ENCODE data around the gene NDUFA13. TPM values are rescaled to one million over a fixed set of nuclear protein-coding genes. Genes with fewer than 3 reads are reported as not detected.

The NDUFA13 gene
- total and polyA plus RNA-seq, 2 experiments from 2014 or later, result 119 to 843 TPM

DNA sequence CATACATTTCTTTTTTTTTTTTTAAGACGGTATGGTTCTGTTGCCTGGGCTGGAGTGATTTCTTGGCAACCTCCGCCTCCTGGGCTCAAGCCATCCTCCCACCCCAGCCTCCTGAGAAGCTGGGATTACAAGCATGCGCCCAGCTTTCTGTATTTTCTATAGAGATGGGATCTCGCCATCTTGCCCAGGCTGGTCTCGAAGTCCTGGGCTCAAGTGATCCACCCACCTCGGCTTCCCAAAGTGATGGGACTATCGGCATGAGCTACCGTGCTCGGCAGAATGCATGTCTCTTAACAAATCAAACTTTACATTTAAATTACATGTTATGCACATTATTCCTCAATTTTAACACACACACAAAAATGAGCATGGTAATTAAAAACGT lies 1.2 kb downstream of the NDUFA13 start:
- Histone ChIP-seq H3K4me1 (ENCODE audit: low read depth) (peaks cover 4% of the 10 kb centered on the region), H3K27me3 (no peaks in the 10 kb centered on the region), H3K27ac (no peak overlapping the region), H3K9me3 (ENCODE audit: low read depth) (no peaks in the 10 kb centered on the region), H3K36me3 (peaks cover 2% of the 10 kb centered on the region), H3K4me3 (peak overlapping the region; percentile 66)
- DNase-seq (ENCODE audit: low read depth in 1 of 2, low spot score in 1 of 2), result no peak
- TF ChIP-seq, protein P1, sequence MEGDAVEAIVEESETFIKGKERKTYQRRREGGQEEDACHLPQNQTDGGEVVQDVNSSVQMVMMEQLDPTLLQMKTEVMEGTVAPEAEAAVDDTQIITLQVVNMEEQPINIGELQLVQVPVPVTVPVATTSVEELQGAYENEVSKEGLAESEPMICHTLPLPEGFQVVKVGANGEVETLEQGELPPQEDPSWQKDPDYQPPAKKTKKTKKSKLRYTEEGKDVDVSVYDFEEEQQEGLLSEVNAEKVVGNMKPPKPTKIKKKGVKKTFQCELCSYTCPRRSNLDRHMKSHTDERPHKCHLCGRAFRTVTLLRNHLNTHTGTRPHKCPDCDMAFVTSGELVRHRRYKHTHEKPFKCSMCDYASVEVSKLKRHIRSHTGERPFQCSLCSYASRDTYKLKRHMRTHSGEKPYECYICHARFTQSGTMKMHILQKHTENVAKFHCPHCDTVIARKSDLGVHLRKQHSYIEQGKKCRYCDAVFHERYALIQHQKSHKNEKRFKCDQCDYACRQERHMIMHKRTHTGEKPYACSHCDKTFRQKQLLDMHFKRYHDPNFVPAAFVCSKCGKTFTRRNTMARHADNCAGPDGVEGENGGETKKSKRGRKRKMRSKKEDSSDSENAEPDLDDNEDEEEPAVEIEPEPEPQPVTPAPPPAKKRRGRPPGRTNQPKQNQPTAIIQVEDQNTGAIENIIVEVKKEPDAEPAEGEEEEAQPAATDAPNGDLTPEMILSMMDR (IDR thresholded peaks at IDR 0.05; ENCODE audit: low read depth, low read length), result no peak

DNA sequence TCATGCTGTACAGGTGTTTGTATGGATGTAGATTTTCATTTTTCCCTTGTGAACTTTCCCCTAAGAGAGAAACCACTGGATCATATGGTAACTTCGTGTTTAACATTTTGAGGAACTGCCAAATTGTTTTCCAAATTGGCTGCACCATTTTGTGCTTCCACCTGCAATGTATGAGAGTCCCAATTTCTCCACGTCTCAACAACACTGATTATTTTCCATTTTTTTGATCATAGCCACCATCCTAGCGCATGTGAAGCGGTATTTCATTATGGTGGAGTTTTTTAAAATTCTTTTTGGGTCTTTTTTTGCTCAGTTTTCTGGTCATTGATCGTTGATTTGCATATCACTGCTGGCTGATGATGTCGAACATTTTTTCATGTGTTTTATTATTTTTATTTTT lies 5.0 kb downstream of the NDUFA13 start:
- Histone ChIP-seq H3K36me3 (peaks cover 2% of the 10 kb centered on the region), H3K4me1 (ENCODE audit: low read depth) (peaks cover 10% of the 10 kb centered on the region), H3K27me3 (no peaks in the 10 kb centered on the region), H3K9me3 (ENCODE audit: low read depth) (no peaks in the 10 kb centered on the region), H3K27ac (no peak overlapping the region), H3K4me3 (no peak overlapping the region)
- TF ChIP-seq, protein P1 (IDR thresholded peaks at IDR 0.05; ENCODE audit: low read depth, low read length), result no peak
- no peak for DNase-seq (ENCODE audit: low read depth in 1 of 2, low spot score in 1 of 2)

DNA sequence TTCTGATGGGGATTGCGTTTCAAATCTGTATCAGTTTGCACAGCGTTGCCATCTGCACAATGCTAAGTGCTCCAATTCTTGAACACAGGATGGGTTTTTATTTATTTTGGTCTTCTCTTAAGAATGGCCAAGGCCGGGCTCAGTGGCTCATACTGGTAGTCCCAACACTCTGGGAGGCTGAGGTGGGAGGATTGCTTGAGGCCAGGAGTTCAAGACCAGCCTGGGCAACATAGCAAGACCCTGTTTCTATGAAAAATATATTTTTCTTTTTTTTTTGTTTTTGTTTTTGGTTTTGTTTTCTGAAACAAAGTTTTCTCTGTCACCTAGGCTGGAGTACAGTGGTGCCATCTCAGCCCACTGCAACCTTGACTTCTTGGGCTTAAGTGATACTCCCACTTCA lies 7.2 kb downstream of the NDUFA13 start:
- Histone ChIP-seq H3K4me1 (ENCODE audit: low read depth) (peaks cover 11% of the 10 kb centered on the region), H3K27me3 (no peaks in the 10 kb centered on the region), H3K9me3 (ENCODE audit: low read depth) (no peaks in the 10 kb centered on the region), H3K36me3 (peaks cover 5% of the 10 kb centered on the region), H3K27ac (no peak overlapping the region), H3K4me3 (no peak overlapping the region)
- TF ChIP-seq, protein P1 (IDR thresholded peaks at IDR 0.05; ENCODE audit: low read depth, low read length), result no peak
- no peak for DNase-seq (ENCODE audit: low read depth in 1 of 2, low spot score in 1 of 2)

DNA sequence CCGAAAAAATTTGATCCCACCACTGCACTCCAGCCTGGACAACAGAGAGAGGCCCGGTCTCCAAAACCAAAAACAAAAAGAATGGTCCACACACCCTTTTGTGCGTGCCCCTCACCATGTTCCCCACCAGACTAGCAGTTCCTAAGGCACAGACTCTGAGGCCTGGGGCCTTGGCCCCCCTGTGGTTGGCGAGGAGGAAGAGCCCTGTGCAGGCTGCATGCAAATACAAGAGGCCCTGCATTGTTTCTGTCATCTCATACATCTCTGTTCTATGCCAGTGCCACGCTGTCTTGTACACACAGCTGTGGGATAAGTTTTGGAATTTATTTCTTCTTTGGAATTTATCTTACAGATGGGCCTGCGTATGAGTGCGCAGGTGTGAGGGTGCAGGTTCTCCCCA lies 8.0 kb downstream of the NDUFA13 start:
- Histone ChIP-seq H3K27me3 (no peaks in the 10 kb centered on the region), H3K4me1 (ENCODE audit: low read depth) (peaks cover 11% of the 10 kb centered on the region), H3K9me3 (ENCODE audit: low read depth) (no peaks in the 10 kb centered on the region), H3K36me3 (peaks cover 5% of the 10 kb centered on the region), H3K4me3 (no peak overlapping the region), H3K27ac (no peak overlapping the region)
- TF ChIP-seq, protein P1 (IDR thresholded peaks at IDR 0.05; ENCODE audit: low read depth, low read length), result no peak
- no peak for DNase-seq (ENCODE audit: low read depth in 1 of 2, low spot score in 1 of 2)

DNA sequence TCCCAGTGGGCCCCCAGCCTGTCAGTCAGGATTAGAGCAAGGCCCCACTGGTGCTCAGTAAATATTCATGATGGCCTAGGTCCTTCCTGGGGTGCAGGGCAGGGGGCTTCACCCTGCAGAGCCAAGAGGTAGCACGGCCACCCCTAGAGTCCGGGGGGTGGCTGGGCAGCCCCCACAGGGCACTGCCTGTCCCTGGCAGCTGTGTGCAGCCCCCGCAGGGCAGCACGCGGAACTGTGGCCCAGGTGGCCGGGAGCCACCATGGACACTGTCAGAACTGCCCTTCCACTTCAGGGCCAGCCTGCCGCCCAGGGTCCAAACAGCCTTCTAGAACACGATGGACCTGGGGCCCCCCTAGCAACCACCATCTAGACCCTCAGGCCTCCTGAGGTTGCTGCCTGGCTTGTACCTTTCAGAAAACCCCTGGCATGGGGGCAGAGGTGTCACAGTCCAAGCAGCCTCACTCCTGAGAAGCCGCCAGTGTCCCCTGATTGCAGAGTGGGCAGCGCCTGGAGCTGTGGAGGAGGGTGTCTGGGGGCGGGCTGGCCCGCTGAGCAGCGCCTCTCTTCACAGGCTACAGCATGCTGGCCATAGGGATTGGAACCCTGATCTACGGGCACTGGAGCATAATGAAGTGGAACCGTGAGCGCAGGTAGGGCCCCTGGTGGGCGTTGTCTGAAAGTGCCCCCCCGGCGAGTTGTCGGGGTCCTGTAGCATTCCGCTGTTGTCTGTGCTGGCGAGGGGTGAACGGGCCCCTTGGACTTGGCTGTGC lies 9.8 kb downstream of the NDUFA13 start:
- no peak for DNase-seq (ENCODE audit: low read depth in 1 of 2, low spot score in 1 of 2)
- peaks cover 3% of the 10 kb centered on the region for H3K36me3 ChIP-seq
- H3K4me1 ChIP-seq (ENCODE audit: low read depth), result peaks cover 11% of the 10 kb centered on the region
- H3K9me3 ChIP-seq (ENCODE audit: low read depth), result no peaks in the 10 kb centered on the region
- no peaks in the 10 kb centered on the region for H3K27me3 ChIP-seq
- peak overlapping the region; percentile 60 for H3K27ac ChIP-seq
- no peak overlapping the region for H3K4me3 ChIP-seq
- TF ChIP-seq, protein P1 (IDR thresholded peaks at IDR 0.05; ENCODE audit: low read depth, low read length), result no peak

All from cardiac muscle cell (in vitro differentiated cells and primary cell).